SK-MEL-5 (cell line): ENCODE measurements around the gene HMGXB4. TPM values are rescaled to one million over a fixed set of nuclear protein-coding genes. Genes with fewer than 3 reads are reported as not detected.
"Not testable (repeated sequence)": the region's sequence is repeated elsewhere in the genome, so short reads cannot be mapped to it uniquely, and the experiment has no call there.

Experiments used
- DNase-seq: peaks from one replicate; pipeline ENCODE4 v3.0.0-alpha.2; 2016; ENCODE audit warnings: low read depth, low spot score
- in situ Hi-C: cut with HindIII; loops from 2 replicates; pipeline ENCODE4 v1.10.0; 2016; ENCODE audit warnings: low sequenced_read_pairs, high pct_unique_total_duplicates, low pct_unique_long_range_greater_than_20kb
- total RNA-seq: library from RNA; depleted of rRNA; stranded (reverse); fragments of >200 nt; shearing (Covaris generic); gene quantifications from 2 replicates; pipeline ENCODE4 v1.2.3, GENCODE V29; 2014

The HMGXB4 gene
- total RNA-seq, 1 experiment from 2014 or later = 15.1 TPM

DNA sequence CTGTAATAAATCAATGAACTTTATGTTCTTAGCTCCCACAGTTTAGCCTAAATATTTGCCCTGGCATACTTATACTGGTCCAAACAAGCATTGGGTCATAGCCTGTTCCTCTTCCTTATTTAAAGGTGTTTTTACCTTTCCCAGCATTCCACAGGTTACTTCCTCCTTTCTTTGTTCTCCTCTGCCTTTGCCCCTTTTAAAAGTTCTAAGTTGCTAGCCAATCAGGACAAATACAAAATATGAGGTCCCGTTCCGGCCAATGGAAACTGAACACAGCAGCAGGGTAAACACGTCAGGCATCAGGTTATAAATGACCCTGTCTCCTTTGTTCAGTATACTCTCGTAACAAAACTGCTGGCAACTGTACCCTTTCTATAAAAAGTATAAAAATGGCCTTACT lies 12.8 kb upstream of the HMGXB4 start:
- DNase-seq, in situ Hi-C loops: not testable (repeated sequence)

DNA sequence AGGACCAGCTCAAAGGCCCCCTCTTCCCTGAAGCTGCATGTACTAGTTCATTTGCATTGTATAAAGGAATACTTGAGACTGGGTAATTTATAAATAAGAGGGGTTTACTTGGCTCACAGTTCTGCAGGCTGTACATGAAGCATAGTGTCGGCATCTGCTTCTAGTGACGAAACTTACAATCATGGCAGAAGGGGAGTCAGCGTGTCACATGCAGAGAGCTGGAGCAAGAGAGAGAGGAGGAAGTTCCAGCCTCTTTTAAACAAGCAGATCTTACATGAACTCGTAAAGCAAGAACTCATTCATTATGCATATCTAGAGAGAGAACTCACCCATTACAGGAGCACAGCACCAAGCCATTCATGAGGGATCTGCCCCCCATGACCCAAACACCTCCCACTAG lies 7.1 kb upstream of the HMGXB4 start:
- no peak for DNase-seq
- in situ Hi-C loops = no loop called here

DNA sequence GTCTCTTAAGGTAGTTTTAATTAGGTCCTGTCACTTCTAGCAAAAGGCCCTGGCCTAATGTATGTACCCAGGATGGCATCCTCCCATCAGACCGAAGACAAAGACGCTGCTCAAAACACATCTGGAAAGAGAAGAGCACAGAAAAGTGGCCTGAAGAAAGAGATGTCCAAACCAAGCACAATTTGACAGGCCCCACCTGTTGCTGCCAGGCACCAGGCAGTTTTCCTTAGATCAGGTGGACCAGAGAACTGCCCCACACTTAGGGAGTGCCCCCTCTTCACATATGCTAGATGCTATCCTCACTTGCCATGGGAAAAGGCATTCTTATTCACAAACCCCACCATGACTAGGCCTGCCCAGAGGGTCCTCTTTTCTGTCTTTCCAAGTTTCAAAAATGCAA lies 3.3 kb upstream of the HMGXB4 start:
- no peak for DNase-seq
- in situ Hi-C loops = no loop called here

DNA sequence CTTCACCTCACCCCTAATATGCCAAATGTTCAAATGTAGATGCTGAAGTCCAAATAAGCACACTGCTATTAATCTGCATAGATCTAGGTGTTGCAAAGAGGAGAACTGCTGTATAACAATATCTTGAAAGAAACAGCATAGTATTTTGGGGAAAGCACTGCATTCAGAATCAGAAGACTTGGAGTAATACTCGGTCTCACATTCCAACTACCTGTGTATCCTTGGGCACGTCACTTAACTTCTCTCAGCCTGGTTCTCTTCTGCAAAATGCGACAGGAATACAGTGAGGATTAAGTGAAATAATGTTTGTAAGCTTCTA lies 332 bp upstream of the HMGXB4 start:
- DNase-seq = no peak
- in situ Hi-C loops = no loop called here

DNA sequence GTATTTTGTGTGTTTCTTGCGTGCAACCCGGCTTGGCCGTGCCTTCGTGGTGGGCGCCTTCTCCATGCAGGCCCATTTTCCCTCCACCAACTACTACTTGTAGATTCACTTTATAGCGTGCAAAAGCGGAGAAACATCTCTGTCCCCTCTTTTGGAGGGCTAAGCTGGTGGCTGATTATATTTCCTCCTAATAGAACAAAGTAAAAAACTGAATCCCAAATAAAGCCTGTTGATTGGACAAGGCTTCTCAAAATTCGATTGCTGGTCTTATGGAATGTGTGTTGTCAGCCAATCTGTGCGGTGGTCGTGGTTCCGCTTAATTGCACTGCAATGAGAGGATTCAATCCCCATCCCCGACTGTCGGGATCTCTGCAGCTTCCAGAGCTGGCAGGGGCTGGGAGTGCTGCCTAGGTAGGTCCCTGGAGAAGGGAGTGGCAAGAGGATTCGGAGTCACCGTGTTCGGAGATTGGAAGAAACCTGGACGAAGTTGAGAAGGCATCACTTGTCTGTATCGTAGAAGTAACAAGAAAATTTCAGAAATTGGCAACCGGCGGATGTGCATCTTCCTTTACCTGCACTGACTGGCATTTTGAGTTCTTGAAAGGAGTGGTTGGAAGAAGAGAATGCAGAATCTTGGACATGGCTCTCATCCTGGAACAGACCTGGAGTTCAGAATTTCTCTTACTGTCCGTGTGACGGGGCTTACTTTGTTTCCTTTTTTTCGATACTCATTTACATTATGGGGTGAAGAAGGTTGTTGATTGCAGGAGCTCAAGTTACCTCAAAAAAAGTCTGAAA lies 1.1 kb downstream of the HMGXB4 start:
- in situ Hi-C loops = no loop called here
- DNase-seq = peak; percentile 6

DNA sequence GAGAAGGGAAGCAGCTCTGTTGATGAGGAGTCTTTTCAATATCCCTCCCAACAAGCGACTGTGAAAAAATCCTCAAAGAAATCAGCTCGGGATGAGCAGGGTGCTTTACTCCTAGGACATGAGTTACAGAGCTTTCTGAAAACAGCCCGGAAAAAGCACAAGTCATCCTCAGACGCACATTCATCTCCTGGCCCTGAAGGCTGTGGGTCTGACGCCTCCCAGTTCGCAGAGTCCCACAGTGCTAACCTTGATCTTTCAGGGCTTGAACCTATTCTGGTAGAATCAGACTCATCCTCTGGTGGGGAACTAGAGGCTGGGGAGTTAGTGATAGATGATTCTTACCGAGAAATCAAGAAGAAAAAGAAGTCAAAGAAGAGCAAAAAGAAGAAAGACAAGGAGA lies 7.7 kb downstream of the HMGXB4 start:
- in situ Hi-C loops = no loop called here

DNA sequence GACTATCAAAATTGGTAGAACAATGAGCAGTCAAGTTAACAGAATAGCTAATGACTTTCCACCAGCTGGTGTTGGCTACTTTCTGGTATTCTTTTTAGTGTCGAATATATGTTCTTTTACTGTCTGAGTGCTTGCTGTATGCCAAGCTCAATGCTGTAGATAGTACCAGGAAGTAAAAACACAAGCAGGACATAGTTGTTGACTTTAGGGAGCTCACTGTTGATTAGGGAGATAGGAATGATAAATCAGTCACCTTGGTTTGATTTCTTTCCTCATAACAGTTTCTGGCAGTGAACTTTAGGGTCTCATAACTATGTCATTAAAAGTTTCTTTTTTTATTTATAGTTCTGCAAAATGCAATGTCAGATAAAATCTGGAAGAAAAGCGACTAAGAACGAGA lies 9.0 kb downstream of the HMGXB4 start:
- DNase-seq = no peak
- in situ Hi-C loops = no loop called here

More for the DNA sequence above, 7.7 kb downstream of the HMGXB4 start:
- DNase-seq = no peak

DNA sequence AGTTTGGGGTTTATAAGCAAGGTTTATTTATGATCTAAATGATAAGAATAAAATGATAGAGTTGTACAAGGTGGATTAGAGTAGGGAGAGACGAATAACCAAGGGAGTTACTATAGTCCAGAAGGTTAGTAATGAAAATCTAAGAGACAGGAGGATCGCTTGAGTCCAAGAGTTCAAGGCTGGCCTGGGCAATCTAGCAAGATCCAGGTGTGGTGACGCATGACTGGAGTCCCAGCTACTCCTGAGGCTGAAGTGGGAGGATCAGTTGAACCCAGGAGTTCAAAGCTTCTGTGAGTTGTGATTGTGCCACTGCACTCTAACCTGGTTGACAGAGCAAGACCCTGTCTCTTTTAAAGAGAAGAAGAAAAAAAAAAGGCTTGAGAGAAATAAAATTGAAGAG lies 12.3 kb downstream of the HMGXB4 start:
- in situ Hi-C loops = no loop called here
- no peak for DNase-seq

DNA sequence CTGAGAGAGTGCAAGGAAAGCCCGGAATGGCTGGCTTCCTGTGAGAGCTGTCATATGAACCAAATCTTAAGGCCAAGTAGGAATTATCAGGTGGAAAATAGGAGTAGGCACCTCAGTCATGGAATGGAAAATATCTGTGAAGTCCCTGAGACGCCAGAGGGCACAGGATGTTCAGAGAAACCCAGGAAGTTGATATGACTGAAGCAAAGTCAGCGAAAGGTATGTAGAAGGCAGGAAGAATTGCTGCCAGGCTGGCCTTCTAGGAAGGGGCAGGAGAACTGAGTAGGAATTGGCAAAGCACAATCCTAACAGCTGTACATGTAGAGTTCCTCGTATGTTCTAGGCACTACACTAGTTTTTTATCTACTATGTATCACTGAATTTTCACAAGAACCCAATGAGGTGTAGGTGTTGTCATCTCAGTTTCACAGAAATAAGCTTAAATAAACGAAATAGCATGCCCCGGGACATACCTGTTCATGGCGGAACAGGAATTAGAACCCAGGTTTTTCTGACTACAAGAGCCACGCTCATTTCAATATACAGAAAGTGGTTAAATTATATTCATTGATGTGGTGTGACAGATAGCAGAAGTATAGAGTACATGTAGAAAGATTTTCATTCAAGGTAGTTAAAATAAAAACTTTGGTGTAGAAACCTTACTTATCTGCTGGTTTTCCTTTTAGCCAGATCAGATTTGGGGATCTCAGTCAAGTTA lies 17.0 kb downstream of the HMGXB4 start:
- in situ Hi-C loops = no loop called here
- no peak for DNase-seq

DNA sequence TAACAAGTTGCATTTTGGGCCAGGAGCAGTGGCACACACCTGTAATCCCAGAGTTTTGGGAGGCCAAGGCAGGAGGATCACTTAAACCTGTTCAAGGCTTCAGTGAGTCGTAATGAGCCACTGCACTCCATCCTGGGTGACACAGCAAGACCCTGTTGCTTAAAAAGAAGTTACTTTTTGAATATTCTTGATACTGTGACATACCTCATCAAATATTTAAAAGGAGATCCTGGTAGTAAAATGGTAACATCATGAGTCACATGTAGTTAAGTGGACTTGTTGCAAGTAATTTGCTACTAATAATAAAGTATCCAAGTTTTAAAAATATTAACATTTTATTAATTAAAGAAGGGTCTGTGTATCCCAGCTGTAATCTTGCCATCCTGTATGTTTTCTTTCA lies 18.3 kb downstream of the HMGXB4 start:
- DNase-seq = no peak
- in situ Hi-C loops = no loop called here

DNA sequence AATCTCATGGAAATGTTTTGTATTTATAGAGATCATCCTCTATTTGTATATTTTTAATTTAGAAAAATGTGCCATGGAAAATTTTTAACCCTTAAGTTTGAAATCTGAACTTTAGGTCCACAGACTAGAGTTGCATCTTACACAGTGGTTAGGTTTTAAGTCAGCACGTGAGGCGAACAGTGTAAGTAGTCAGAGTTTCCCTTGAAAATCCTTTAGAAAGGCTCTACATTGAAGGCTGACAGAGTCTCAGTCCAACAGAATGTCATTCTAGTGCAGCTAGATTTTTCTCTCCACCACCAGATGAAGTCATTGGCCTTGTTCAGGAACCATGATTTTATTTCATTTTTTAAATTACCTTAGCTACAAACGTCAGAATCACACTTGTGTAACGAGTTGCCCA lies 18.7 kb downstream of the HMGXB4 start:
- in situ Hi-C loops = no loop called here
- no peak for DNase-seq

DNA sequence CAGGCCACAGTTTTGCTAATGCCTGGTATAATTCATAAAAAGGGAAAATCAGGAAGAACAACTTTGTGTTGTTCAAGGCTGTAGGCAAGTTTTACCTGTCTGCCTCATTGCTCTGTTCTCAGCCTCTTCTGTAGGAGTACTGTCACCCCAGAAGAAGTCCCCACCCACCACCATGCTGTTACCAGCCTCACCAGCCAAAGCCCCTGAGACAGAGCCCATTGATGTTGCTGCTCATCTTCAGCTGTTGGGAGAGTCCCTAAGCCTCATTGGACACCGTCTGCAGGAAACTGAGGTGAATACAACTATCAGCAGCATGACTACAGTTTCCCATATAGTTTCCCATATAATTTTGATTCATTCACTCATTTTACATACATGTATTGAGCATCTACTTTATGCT lies 30.8 kb downstream of the HMGXB4 start:
- DNase-seq = no peak
- in situ Hi-C loops = no loop called here

DNA sequence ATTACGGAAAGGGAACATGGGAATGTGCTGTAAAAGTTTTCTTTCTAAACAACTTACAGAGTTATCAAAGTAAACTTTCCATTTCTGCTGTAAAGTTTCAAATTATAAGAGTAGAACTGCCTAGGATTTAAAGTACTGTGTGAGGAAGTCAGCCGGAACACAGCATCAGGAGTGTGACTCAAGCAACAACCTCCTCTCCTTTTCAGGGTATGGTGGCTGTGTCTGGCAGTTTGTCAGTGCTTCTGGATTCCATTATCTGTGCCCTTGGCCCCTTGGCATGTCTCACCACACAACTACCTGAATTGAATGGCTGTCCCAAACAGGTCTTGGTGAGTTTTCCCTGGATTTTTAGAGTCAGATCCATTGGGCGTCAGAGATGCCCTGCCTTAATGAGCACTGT lies 35.5 kb downstream of the HMGXB4 start:
- in situ Hi-C loops = no loop called here
- no peak for DNase-seq

DNA sequence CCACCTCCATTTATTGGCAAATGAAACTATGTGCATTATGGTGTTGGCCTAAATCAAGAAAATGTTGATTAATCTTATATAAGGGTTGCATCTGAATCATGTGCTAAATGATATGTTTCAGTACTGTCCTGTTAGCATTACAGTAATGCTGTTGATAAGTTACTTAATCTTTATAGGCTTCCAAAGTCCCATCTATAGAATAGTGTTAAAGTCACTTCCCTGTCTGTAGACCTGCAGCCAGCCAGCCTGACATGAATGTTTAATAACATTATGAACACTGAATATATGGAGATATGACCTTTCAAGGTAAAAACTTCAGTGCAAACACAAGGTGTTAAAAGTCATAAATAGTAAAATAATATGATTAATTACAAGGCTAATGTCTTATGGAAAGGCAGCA lies 38.8 kb downstream of the HMGXB4 start:
- DNase-seq = no peak
- in situ Hi-C loops = no loop called here

DNA sequence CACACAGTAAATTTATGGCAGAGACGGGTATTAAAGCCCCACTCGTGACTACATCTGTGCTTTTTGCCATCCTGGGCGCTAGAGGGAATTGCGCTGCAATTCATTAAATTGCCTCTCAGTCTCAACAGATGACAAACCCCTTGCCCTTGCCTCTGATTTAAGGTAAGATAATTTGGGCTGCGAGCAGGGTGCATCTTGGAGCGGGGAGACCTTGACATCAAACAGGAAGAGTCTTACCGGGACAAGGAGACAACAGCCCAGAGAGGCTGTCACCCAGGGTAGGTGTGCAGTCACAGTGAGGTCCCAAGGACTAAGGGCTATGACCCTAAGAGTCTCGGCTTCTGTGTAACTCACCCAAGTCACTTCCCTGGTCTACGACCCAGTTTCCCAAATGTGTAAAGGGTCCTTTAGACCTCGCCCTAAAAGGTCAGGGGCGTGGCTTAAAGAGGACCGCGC lies 42.0 kb downstream of the HMGXB4 start:
- in situ Hi-C loops = no loop called here
- peak; percentile 67 for DNase-seq

DNA sequence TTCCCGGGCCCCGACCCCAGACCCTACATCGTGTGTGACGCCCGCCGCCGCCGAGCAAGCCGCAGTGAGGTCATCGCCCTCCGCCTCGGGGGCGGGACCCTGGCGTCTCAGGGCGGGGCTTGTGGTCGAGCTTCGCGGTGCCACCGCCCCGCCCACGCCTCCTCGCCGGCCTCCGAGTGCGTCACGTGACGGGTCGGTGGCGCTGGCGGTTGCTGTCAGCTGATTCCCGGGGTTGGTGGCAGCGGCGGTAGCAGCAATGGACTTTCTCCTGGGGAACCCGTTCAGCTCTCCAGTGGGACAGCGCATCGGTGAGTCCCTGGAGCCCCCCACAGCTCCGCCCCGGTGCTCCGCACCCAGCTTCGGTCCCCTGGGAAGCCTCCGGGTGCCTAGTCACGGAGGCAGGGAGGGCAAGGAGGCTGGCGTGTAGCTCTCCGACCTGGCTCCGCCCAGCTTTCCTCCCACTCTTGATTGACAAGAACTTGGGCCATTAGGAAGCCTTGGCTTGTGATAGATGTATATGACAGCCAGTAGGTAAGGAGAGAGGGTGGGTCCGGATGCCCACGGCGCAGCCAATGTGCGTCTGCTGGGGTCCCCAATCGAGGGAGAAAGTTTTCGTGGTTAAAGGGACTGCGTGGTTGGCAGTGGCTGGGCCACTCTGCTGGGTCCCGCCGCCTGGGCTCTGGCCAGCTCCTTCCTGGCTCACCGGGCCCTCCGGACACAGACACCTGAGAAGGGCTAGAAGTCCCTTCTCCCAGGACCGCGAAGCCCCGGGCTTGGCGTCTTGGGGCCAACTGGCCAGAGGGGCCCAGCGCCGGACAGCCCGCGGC lies 42.6 kb downstream of the HMGXB4 start, which contains the start of gene TOM1:
Gene TOM1 (plus strand): TSS at position 222 of the 827 bp plus-strand sequence. CDS start 35 bp downstream, at position 257.
- in situ Hi-C loops = no loop called here
- DNase-seq = peak; percentile 99

DNA sequence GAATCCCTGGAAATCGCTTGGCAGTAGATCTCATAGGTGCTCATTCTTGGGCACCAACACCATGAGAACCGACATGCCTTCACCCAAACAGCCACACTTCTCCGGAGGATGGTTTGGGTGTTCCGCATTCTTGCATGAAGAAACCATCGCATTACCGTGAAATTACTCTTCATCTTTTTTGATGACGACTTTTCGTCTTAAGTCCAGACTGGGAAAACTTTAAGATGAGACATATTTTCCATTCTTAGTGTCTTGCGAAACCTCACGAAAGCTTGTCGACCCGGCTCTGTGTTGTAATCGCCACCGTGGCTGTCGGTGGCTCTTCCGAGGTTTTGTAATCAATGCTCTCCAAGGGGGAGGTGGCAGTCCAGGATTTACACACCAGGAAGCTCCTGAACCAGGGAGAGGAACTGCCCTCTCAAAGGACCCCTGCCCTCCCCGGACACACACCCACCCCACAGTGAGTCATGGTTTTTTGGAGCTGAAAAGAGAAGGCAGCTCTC lies 44.1 kb downstream of the HMGXB4 start:
- in situ Hi-C loops = no loop called here
- DNase-seq = peak; percentile 25

DNA sequence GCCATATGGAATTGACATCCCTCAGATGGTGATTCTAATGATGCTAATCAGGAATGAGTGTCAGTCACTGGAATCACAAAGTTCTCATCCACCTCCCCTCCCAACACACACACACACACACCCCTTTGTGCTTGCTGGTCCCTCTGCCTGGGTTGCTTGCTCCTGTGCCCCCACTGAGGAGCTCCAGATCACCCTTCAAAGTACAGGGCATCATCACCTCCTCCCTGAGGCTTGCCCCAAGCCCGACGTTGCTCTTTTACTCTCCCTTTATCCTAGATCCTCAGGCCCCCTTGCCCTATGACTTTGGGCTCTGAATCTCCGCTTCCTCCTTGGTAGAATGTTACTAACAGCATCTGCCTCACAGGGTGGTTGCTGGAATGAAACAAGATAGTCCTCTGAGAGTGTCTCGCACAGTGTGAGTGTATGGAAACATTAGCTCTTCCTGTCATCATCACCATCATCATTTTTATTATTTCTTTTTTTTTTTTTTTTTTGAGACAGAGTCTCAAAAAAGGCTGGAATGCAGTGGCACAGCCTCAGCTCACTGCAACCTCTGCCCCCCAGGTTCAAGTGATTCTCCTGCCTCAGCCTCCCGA lies 45.8 kb downstream of the HMGXB4 start:
- no peak for DNase-seq
- in situ Hi-C loops = no loop called here
